Measurements from ENCODE around the gene GMPPA.
A peak's percentile ranks its signal among the peaks of the same experiment; 100 is the strongest.

Gene GMPPA

DNA sequence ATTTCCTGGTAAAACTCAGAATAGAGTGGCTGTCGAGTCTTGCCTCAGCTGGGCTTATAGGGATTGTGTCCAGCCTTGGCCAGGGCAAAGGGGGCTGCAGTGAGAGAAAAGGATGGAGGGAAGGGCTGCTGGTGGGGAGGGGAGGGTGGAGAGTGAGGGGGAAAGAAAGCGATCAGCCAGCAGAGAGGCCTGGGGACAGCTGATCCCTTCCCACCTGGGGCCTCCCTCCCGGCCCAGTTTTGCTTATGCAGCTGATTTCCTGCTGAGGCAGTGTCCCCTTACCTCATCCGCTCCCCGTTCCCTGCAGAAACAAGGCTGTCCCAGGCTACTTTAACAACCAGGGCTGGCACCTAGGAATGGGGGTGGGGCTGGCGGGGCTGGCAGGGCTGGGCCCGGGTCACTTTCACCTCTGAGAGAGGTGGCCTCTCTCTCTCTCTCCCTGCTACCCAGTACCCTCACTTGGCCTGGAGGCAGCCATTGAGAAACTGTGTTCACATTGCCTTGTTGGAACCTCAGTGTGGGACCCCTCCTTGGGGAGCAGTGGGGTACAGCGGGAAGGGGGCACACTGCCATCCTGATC is 12.2 kb upstream of the GMPPA start:
- DNase-seq, result peak; percentile 33

DNA sequence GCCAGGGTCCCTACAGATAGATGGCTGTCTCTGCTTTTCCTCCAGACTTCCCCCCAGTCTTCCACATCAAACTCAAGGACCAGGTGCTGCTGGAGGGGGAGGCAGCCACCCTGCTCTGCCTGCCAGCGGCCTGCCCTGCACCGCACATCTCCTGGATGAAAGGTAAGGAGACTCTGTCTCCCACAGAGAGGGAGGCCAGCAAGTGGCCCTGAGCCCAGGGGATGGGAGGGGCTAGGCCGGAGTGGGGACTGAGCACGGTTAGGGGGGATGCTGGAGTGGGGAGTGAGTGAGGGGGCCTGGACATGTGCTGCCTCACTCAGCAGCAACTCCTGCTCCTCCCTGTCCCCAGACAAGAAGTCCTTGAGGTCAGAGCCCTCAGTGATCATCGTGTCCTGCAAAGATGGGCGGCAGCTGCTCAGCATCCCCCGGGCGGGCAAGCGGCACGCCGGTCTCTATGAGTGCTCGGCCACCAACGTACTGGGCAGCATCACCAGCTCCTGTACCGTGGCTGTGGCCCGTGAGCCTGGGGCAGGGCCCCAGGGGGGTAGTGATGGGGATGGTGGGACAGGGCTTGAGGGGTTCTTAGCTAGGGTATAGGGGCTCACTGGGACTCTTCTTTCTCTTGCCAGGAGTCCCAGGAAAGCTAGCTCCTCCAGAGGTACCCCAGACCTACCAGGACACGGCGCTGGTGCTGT is 10.4 kb upstream of the GMPPA start:
- DNase-seq, result no peak

DNA sequence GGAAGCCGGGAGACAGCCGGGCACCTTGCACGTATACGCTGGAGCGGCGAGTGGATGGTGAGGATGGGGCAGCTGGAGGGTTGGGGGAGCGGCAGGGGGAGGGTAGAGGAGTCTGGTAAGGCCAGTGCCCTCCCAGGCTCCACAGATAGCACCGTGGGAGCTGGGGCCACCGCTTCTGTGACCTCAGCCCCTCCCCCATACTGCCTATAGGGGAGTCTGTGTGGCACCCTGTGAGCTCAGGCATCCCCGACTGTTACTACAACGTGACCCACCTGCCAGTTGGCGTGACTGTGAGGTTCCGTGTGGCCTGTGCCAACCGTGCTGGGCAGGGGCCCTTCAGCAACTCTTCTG is 9.9 kb upstream of the GMPPA start:
- no peak for DNase-seq

DNA sequence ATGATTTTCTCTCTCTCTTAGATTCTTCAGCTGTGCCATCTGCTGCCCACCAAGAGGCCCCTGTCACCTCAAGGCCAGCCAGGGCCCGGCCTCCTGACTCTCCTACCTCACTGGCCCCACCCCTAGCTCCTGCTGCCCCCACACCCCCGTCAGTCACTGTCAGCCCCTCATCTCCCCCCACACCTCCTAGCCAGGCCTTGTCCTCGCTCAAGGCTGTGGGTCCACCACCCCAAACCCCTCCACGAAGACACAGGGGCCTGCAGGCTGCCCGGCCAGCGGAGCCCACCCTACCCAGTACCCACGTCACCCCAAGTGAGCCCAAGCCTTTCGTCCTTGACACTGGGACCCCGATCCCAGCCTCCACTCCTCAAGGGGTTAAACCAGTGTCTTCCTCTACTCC is 9.4 kb upstream of the GMPPA start:
- no peak for DNase-seq

DNA sequence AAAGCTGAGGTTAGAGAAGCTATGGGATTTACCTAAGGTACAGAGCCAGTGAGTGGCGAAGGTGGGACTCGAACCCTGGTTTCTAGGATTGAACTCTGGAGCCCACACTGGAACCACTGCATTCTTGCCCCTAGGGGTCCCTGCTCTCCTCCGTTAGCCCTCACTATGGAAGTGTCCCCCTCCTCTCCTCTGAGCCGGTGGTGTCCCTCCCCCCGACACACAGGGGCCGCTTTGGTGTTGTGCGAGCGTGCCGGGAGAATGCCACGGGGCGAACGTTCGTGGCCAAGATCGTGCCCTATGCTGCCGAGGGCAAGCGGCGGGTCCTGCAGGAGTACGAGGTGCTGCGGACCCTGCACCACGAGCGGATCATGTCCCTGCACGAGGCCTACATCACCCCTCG is 8.5 kb upstream of the GMPPA start:
- no peak for DNase-seq

DNA sequence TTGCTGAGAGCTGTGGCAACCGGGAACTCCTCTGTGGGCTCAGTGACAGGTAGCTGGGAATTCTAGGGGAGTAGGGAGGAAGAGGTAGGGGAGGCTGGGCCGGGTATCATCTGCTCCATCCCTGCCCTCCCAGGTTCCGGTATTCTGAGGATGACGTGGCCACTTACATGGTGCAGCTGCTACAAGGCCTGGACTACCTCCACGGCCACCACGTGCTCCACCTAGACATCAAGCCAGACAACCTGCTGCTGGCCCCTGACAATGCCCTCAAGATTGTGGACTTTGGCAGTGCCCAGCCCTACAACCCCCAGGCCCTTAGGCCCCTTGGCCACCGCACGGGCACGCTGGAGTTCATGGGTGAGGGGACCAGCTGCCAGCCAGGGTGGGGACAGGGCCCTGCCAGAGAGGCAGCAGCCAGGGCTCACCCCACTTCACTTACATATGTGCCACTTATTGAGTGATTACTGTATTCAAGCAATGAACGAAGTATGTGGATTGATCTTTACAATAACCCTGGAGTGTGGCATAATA is 8.0 kb upstream of the GMPPA start:
- no peak for DNase-seq

DNA sequence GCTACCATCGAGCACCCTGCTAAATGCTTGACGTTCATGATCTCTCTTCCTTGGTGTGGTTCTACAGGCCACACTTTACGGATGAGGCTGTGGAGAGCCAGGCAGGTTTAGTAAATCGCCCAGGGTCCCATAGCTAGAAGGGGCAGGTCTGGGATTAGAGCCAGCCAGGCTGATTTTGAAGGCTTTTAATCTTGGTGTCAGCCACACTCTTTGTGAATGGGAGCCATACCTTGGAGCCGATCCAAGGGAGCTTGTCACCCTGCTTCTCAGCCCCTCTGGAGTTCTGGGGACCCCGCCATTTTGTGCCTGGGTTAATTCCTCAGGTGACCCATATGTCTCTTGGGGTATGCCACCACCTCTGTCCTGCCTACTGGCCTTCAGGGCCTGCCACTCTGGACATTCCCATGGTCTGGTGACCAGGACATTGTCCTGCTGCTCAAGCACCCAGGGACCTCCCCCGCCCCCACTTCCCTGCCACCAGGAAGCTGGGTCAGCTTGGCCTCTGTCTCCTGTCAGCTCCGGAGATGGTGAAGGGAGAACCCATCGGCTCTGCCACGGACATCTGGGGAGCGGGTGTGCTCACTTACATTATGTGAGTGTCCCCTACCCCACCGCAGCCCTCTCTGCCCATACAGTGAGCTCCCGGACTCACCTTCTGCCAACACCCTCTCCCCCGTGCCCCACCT is 7.3 kb upstream of the GMPPA start:
- DNase-seq, result no peak

DNA sequence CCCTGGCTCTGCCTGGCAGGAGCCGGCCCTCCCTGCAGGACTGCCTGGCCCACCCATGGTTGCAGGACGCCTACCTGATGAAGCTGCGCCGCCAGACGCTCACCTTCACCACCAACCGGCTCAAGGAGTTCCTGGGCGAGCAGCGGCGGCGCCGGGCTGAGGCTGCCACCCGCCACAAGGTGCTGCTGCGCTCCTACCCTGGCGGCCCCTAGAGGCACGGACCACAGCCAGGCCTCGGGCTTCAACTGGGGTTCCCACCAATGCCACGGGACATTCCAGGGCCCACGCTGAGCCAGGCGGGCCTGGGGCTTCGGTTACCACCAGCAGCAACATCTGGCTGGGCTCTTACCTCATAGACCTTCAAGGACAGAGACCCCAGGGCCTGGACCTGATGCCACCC is 6.1 kb upstream of the GMPPA start:
- no peak for DNase-seq

DNA sequence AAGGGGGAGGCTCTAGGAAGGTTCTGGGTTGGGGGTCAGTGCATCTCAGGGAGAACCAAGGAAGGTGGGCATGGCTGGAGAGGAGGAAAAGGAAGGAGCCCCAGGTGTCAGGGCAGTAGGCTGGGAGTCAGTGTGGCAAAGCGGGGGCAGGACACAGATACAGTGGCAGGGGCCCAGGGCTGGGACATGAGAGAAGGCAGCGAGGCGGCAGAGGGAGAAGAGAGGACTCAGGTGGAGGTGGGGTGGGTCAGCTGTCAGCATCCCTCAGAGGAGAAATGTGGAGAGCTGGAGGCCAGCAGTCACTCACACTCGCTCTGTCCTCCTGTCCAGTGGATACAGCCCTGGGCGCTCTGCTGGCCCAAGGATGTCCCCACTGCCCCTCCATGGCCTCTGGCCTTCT is 5.6 kb upstream of the GMPPA start:
- DNase-seq, result no peak

DNA sequence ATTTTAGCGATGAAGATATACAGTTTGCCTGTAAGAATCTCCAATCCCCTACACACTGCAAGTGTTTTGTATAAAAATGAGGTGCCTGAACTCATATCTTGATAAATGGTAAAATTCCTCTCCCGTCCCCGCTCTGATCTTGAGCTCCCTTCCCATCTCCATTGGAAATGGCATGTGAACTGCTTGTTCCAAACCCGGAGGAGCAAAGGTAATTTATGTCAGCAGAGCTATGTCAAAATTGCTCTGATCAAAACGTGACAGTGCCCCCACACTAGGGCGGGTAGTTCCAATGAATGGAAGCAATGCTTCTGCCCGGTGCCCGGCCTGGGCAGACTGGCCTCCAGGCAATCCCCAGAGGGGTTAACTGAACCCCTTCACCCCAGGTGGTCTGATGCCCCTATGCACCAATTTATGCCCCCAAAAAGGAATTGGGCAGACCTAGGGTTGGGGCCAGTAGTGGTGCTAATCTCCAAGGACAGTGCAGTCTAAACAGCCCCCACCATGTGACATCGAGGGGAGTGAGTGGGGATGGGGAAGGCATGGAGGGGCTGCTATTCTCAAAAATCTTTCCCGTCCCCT is 3.6 kb upstream of the GMPPA start:
- DNase-seq, result no peak

DNA sequence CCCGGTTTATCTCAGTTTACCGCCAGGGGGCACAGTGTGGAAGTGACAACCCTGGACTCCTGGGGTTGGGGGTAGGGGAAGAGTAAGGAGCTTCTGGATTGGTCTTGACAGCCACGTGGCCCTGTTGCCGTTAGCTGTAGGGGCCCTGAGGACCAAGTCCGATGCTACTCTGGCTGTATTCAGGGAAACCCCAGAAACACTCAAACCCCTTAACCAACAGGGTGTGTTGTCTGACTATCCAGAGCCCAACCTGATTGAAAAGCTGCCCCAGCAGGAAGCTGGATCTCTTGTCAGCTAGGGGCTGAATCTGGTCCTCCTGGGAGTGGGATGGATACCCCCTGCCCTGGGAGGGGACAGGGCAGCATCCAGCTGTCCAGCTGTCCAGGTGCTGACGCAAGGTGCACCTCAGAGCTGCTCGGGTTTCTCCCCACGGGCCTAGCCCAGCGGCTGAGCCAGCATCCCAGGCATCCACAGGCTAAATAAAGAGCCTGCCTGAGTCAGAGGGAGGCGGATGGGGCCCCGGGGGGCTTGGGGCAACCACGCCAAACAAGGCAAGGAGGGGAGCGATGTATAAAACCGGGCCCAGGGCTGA is 3.1 kb upstream of the GMPPA start:
- DNase-seq, result peak; percentile 36

DNA sequence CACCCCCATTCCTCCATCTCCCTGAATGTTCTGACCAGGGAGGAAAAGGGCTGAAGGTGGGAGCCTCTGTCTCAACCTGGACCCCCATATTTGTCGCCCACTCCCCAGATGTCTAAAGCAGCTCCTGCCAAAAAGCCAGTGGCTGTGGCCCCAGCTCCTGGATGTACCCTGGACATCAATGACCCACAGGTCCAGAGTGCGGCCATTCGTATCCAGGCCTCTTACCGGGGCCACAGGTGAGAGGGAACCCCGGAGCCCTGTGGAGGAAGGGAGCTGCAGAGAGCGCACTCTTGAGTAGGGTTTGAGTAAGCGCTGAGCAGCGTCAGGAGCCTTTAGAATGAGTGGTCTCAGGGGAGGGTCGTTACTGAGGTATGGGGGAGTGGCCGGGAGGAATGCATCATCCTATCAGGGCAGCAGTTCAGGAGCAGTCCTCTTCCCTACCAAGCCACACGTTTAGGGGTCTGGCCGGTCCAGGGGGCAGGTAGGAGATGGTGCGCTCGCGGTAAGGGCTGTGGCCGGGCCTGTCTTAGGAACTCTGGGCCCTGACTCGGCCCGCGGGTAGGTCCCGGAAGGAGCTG is 2.4 kb upstream of the GMPPA start:
- no peak for DNase-seq

DNA sequence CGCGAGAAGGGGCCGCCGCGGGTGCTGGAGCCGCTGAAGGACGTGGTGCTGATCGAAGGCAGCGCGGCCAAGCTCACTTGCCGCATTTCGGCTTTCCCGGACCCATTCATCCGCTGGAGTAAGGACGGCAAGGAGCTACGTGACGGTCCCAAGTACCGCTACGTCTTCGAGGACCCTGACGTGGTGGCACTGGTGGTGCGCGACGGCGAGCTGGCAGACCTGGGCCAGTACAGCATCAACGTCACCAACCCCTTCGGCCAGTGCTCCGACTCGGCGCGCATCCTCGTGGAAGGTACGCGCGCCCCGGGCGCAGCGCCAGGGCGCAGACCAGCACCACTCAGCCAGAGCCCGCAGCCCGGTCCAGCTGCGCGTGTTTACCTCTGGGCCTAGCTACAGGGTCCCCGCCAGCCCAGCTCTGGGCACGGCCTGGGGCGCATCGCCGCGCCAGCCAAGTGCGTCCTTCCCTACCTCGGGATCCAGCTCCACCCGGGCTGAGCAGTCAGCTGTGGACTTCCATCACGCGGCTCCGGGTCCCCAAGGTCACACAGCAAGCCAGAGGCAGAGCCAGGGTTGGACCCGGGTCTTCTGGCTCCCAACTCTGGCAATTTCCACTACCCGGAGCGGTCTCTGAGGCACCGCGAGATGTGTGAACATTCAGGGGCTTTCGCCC is 1.7 kb upstream of the GMPPA start:
- no peak for DNase-seq

DNA sequence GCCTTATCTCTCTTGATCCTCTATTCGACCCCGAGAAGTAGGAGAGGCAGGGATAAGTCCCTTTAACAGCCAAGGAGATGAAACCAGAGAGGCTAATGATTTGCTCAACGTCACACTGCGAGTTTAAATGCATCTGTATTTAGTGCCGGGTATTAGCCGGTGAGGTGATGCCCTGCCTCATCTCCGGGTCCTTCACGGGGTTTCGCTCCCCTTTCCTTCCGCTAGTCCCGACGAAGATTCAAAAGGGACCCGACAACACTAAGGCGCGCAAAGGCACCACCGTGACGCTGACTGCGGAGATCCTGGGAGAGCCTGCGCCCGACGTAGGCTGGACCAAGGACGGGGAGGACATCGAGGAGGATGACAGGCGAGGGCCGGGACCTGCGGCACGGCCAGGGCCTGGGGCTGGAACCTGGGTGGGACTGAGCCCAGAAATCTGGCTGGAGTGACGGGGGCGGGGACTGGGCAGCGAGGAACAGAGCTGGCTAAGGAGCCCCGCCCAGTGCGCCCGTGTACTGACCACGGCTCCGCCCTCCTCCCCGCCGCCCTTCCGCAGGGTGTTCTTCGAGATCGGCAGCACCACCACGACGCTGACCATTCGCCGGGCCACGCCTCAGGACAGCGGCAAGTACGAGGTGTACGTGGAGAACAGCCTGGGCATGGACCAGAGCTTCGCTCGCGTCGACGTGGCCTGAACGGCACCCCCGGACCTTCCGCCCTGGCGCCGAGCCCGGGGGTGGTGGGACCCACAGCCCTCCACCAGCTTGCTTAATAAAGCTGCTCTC is 1.0 kb upstream of the GMPPA start:
- no peak for DNase-seq

DNA sequence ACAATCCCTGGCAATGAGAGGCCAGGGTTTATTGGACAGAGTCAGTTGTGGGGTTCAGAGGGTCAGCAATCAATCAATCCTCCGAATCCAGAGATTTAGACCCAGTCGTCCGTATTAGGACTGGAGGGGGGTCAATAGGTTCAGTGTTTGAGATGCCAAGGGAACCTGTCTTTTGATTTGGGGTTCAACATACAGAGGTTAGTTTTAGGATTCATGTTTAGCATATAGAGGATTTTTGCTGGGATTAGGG is 292 bp downstream of the GMPPA start:
- no peak for DNase-seq

DNA sequence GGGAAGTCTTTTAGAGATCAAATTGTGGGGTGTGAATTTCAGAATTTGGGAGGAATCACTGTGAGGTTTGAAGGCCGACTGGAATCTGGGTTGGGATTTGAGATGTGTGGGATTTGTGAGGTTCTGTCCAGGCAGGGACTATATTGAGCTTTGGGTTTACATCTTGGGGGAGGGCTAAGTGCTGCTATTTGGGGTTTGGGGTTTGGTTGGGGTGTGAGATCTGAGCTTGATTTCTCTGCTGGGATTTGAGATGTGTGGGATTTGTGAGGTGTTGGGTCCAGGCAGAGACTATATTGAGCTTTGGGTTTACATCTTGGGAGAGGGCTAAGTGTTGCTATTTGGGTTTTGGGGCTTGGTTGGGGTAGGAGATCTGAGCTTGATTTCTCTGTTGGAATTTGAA is 864 bp downstream of the GMPPA start:
- DNase-seq, result no peak

DNA sequence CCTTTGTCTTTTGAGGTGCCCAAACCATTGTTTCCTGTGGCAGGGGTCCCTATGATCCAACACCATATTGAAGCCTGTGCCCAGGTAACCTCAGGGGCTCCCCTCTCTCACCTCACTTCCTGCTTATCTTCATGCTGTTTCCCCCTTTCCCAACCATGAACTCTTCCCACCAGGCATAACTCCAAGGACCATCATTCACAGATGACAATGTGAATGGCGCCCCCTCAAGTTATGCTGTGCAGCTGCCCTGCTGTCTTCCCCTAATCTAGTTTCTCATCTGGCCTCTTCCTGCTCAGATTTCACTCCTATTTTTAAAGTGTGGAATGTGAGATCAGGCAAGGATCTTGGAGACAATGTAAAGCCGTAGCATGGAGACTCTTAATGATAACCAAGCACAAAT is 1.4 kb downstream of the GMPPA start:
- no peak for DNase-seq

DNA sequence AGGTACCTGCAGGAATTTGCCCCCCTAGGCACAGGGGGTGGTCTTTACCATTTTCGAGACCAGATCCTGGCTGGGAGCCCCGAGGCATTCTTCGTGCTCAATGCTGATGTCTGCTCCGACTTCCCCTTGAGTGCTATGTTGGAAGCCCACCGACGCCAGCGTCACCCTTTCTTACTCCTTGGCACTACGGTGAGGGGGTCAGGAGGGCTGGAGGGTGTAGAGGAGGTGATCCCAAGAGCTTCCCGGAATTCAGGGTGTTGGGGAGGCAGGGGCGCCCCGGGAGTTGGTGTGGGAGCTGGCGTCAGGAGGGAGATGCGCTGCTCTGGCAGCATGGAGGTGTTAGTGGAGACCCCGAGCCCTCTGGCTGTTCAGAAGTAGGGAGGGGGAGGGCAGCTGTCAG is 3.2 kb downstream of the GMPPA start:
- DNase-seq, result no peak

DNA sequence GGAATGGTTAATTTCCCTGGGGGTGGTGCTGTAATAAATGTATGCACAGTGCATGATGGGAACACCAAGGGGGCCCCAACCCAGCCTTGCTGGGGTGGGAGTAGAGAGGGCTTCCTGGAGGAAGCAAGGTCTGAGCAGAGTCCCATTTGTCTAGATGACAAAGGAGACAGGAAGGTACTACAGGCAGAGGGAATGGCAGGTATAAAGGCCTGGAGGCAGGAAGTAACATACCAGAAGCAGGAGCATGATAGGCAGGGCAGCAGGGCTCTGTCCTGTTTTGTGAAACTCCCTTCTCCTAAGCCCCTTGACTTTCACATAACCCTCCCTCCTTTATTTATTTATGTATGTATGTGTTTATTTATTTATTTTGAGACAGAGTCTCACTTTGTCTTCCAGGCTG is 3.9 kb downstream of the GMPPA start:
- DNase-seq, result no peak

DNA sequence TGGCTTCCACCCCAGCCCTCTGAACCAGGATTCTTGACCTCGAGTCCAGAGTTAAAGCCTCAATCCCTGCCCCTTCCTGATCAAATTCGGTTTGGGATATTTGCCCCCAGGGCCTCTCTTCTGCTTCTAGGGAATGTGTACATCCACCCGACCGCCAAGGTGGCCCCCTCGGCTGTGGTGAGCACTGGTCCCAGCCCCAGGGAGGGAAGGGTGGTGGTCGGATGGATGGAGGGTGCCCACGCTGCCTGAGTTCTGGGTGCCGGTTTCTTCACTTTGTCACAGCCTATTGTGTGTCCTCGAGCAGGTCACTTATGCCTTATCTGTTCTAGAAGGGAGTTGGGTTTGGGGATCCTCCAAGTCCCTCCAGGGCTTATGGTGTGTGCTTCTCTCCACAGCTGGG is 6.9 kb downstream of the GMPPA start:
- DNase-seq, result no peak

DNA sequence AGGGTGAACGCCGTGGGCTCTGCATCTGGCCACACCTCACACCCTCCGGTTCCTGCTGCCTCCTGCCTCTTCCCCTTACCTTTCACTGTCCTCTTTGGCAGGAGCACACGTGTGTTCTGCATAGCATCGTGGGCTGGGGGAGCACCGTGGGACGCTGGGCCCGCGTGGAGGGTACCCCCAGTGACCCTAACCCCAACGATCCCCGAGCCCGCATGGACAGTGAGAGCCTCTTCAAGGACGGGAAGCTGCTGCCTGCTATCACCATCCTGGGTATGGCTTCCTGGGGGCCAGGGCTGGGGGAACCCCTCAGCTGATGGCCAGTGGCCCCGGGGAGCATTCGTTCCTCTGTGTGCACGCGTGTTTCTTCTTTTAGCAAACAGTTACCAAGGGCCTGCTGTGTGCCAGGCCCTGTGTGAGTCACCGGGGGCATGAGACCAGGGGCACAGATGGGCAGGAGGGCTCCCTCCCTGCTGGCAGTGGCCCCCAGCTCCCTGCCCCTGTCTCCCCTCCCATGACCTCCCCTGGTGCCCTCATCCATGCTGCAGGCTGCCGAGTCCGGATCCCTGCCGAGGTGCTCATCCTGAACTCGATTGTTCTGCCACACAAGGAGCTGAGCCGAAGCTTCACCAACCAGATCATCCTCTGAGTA is 7.6 kb downstream of the GMPPA start:
- no peak for DNase-seq
